Suprapubic skin (tissue), 3 donors: ENCODE measurements around the gene ZDHHC24.

ENCODE experiments used
- EP300 ChIP-seq: sonication (generic); formaldehyde crosslinking; IDR thresholded peaks from one replicate; pipeline ENCODE4 v1.6.1; 2017; ENCODE audit warnings: antibody characterized with exemption
- POLR2A ChIP-seq, 2 donors: fragments of 450-650 bp; IDR thresholded peaks; one replicate each; pipeline ENCODE4 v1.6.1; 2017; ENCODE audit warnings: antibody characterized with exemption in 2 of 2, mild to moderate bottlenecking in 2 of 2, moderate library complexity in 2 of 2
- TF ChIP-seq, protein P1 (sequence below), 2 donors: fragments of 200-600 bp in 1 of 2; fragments of 450-650 bp in 1 of 2; sonication (generic) in 1 of 2; IDR thresholded peaks; one replicate each; pipeline ENCODE4 v1.5.1; 2016 to 2019; ENCODE audit warnings: antibody characterized with exemption in 2 of 2, mild to moderate bottlenecking in 1 of 2, moderate library complexity in 1 of 2

- TF ChIP-seq, protein P1, sequence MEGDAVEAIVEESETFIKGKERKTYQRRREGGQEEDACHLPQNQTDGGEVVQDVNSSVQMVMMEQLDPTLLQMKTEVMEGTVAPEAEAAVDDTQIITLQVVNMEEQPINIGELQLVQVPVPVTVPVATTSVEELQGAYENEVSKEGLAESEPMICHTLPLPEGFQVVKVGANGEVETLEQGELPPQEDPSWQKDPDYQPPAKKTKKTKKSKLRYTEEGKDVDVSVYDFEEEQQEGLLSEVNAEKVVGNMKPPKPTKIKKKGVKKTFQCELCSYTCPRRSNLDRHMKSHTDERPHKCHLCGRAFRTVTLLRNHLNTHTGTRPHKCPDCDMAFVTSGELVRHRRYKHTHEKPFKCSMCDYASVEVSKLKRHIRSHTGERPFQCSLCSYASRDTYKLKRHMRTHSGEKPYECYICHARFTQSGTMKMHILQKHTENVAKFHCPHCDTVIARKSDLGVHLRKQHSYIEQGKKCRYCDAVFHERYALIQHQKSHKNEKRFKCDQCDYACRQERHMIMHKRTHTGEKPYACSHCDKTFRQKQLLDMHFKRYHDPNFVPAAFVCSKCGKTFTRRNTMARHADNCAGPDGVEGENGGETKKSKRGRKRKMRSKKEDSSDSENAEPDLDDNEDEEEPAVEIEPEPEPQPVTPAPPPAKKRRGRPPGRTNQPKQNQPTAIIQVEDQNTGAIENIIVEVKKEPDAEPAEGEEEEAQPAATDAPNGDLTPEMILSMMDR (IDR thresholded peaks at IDR 0.05): no peak
- no peak for TF ChIP-seq EP300
- no peak for TF ChIP-seq POLR2A (IDR thresholded peaks at IDR 0.05)
Measured at GRCh38 chr11:66593650-66594049, 47.8 kb upstream of the ZDHHC24 start.
